HG02840 (cell line): ENCODE measurements around the gene C1orf159.

Experiments
- ATAC-seq: cut with Tn5 transposase; IDR thresholded peaks from one replicate; pipeline ENCODE4 v1.9.1; 2021; ENCODE audit warnings: mild to moderate bottlenecking, moderate library complexity, moderate number of reproducible peaks; ENCODE audit not compliant: unreplicated experiment, low FRiP score

C1orf159 gene

GRCh38 chr1:1132956-1133750, 17.3 kb upstream of the C1orf159 start:
- ATAC-seq = no peak

- ATAC-seq = no peak
Observed at GRCh38 chr1:1132042-1132950, 16.4 kb upstream of the C1orf159 start.

DNA sequence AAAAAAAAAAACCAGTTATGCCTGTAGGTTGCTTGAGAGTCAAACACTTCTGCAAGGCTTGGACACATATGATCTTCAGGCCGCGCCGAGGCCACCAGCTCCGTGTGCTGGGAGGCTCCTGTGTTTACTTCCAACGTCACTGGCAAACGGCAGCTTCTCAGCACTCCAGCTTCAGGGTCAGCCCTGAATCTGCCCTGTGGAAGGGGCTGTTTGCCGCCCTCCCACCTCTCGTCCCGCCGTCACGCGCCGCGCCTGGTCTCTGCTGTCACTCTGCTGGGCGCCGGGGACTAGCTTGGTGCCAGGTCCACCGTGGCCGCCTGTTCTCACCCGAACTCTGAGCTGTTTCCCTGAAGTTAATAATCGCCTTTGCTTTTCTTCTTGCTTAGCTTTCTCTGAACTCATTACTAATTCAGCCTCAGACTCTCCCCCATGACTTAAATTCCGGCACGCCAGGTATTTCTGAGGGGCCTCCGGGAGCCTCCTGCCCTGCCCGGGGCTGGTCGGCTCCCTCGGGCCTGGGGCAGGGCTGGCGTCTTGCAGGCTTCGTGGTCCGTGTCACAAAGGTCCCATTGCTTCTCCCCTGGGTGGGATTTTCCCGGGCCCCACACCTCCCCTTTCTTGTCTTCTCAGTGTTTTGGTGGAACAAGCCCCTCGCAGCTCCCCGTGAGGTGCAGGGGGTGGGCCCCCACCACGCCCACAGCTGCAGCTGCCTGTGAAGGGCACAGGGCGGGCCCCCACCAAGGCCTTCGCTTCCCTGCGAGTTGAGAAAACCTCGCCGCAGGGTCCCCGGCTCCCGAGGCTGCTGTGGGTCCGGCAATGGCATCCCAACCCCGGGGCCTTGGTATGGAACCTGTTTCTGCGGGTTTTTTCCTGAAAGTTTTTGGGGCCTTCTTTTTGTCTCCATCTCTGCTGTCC, 14.6 kb upstream of the C1orf159 start:
- ATAC-seq = no peak

- no peak for ATAC-seq
Observed at GRCh38 chr1:1129381-1129821, 13.5 kb upstream of the C1orf159 start.

DNA sequence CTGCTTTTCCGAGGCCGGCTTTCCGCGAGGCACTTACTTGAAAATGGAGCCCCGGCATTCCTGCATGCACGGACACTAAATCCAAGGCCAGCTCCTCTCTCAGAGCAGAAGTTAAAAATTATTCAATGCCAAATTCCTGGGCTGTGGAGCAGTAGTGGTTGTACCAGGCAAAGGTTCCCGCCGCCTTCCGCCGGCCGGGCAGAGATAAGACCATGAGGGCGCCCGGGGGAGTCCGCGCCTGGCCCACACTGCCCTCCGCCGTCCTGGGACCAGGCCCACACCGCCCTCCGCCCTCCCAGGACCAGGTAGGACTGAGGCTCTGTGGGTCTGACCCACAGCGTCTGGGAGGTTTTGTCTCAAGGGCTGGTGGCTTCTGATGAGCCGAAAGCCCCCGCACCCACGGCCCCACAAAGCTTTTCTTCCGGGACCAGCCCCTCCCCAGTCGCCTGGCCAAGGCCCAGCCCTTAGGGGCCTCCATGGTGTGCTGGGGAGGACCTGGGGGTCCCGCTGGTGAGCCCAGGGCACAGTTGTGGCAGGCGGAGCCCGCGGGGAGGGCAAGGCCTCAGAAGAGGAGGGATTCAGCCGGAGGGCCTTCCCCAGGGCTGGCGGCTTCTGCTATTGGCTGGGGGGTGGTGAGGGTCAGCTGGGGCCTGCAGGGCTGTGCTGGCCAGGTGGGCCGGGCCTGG, 12.7 kb upstream of the C1orf159 start:
- no peak for ATAC-seq

DNA sequence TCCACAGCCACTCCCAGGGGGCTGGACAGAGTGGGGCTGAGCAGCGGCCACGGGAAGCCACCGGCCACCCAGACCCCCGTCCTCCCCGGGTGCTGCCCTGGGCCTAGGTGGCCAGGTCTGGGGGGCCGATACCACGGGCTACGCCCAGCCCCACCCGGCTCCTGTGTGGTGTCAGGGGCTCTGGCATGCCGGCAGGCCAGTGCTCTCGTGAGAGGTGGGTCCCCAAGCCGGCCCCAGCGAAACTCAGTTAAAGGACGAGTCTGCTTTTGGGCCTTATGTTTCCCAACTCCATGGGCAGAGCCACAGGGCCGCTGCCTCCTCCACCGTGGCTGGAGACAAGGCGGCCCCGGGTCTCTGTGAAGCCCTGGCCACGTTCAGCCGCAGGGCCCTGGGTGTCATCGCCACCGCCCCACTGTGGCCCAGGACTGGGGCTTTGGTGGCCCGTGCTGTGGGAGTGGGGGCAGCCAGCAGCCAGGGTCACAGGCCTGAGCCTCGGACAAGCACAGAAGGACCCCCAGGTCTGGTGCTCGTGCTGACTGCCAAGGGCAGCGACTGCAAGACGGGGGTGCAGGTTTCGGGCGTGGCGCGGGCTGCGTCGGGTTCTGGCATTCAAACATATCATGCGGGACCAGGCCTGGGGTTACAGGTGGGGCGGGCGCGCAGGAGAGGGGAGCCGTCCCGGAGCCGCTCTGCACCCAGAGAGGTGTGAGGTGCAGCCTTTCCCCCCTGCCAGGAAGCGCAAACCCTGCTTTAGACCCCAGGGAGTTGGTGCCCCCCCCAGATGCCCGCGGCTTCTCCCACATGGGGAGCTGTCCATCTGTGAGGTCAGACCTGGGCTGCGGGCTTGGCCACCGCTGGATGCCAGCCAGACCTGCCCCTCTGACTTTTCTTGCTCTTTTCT, 11.9 kb upstream of the C1orf159 start:
- ATAC-seq = no peak

DNA sequence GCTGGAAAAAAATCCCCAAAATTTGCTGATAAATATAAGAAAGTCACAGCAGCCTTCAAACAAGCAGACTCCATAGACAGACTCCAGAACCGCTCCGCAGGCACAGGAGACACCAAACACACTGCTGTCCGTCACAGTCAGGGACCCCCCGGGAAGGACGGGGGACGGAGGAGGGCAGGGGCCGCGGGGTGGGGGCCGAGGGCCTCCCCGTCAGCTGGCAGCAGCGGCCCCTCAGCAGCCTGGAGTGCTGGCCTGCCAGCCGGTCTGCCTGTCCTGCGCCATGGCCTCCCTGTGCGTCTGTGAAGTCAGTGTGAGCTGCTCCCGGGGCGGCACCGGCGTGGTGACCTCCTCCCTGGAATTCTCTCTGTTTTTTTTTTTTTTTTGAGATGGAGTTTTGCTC, 10.1 kb upstream of the C1orf159 start:
- no peak for ATAC-seq

DNA sequence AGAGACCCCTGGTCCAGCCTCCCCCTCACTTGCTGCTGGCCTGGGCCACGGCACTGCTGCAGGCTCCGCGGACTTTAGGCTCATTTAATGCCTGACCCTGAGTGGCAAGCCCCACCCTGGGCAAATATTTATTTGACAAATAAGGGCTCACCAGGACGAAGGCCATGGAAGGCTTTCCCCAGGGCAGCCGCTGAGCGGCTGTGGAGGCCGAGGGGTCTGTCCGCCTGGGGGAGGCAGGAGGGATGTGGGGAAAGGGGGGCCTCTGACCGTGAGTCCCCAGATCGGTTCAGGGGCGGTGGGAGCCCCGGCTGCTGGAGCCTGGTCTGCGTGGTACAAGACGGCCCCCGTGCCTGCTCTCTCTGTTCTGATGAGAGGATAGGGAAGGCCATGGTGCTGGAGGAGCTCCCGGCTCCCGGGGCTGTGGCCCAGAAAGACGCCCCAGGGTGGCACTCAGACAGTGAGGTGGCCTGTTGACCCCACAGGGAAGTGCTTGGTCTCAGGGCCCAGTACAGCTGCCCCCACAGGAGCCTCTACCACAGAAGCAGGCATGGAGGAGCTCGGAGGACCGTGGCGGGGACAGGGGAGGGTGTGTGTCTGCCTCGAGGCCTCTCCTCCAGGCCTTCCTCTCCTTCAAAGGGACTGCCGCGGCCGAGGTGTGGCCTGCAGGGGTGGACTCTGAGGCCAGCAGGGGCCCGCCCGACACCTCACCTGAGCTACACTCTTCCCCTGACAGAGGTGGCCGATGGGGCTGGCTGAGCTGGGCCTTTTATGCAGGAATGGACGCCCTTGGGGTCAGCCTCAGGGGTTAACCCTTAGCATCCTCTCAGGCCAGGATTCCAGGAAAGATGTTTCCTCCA, 9.1 kb upstream of the C1orf159 start:
- no peak for ATAC-seq

- ATAC-seq = no peak
Observed at GRCh38 chr1:1124508-1124785, 8.6 kb upstream of the C1orf159 start.

- ATAC-seq = no peak
Observed at GRCh38 chr1:1123581-1124507, 8.0 kb upstream of the C1orf159 start.

GRCh38 chr1:1122981-1123480, 7.1 kb upstream of the C1orf159 start:
- ATAC-seq = no peak

- ATAC-seq = no peak
Observed at GRCh38 chr1:1122078-1122811, 6.4 kb upstream of the C1orf159 start.

DNA sequence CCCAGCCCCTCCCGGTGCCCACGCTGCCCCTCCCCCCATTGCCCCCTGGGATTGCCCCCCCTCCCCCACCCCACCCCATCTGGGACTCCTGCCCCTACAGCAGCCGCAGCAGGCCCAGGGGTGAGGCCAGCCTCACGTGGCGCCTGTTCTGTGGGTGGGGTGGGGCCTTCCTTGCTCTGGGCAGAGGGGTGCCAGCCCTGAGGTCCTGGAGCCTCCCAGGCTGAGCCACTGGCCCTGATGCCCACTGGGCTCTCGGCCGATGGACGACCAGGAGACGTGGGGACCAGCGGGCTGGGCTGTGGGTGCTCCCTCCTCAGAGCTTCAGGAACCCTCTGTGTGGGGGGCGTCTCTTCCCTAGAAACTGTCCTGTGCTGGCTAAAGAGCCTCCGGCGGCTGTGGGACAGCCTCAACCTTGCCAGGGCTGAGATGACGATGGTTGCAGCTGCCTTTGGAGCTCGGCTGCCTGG, 5.8 kb upstream of the C1orf159 start:
- no peak for ATAC-seq

DNA sequence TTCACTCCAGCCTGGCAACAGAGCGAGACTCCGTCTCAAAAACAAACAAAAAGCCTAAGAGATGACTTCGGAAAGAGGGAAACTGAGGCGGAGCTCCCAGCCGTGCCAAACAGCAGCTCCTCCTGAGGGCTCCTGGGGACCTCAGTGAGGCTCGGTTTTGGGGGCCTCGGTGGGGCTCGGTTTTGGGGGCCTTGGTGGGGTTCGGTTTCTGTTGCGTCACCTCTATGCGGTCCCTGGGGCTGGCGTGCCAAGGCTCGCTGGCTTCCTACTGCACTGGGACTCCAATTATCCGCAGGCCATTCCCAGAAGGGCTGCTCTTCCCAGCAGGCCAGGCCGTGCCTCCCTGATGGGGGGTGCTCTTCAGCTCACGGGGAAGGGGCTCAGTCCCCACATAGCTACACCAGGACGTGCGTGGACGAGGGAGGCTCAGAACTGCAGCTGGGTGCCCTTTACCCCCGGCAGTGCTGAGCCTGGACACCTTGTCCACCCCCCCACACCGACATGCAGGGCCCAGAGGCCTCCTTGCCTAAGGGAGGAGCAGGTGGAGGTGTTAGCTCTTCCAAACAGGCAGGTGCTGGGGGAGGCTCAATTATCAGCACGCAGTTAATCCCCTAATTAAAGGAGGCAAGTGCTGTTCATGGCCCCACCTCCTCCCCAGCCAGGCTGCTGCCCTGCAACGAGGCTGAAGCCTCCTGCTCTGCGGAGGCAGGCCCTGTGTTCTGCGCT, 5.1 kb upstream of the C1orf159 start:
- no peak for ATAC-seq

DNA sequence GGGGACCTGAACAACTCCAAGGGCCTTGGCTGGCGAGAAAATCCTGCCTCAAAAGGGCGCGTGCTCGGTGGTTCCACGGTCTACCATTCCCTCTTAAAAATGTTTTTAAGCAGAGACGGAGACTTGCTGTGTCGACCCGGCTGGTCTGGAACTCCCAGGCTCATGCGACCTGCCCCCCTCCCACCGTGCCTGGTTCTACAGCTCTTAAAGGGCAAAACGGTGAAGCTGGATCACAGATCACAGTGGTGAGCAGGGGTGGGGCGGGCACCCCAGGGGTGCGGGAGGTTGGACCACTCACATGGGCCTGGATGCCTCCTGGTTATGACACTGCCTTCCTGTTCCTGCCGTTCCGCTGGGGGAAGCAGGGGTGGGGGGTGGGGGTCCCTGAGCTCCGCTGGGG, 4.2 kb upstream of the C1orf159 start:
- no peak for ATAC-seq
